Measurements from ENCODE around the gene KRTAP1-1. TPM values are rescaled to one million over a fixed set of nuclear protein-coding genes. Genes with fewer than 3 reads are reported as not detected.
"Not testable (repeated sequence)": the region's sequence is repeated elsewhere in the genome, so short reads cannot be mapped to it uniquely, and the experiment has no call there.

Gene KRTAP1-1
- total RNA-seq, 3 donors from 2014 or later: not detected

- DNase-seq: no peak
- intact Hi-C loops (cut with DNase I, micrococcal nuclease): no loop called here
- no peak for ATAC-seq
- Histone ChIP-seq H3K36me3 (ENCODE audit: low read depth) (no peaks in the 10 kb centered on the region), H3K4me1 (ENCODE audit: low read depth) (no peaks in the 10 kb centered on the region), H3K4me3 (no peak overlapping the region), H3K9me3 (no peaks in the 10 kb centered on the region)
- TF ChIP-seq CTCF (IDR thresholded peaks at IDR 0.05): no peak
These were observed 1.7 kb upstream of the KRTAP1-1 start for GRCh38 chr17:41042953-41043352.

GRCh38 chr17:41037853-41038350 lies 3.3 kb downstream of the KRTAP1-1 start:
- no peaks in the 10 kb centered on the region for H3K36me3 ChIP-seq (ENCODE audit: low read depth)
- DNase-seq: no peak
- ATAC-seq: no peak
- H3K9me3 ChIP-seq: no peaks in the 10 kb centered on the region
- no peaks in the 10 kb centered on the region for H3K4me1 ChIP-seq (ENCODE audit: low read depth)
- intact Hi-C loops (cut with DNase I, micrococcal nuclease): no loop called here
- no peak for TF ChIP-seq CTCF (IDR thresholded peaks at IDR 0.05)
- no peak overlapping the region for H3K4me3 ChIP-seq

- ATAC-seq; DNase-seq; intact Hi-C loops (cut with DNase I, micrococcal nuclease); H3K4me1 ChIP-seq (ENCODE audit: low read depth); H3K36me3 ChIP-seq (ENCODE audit: low read depth); H3K4me3 ChIP-seq; H3K9me3 ChIP-seq: not testable (repeated sequence)
These were observed 6.8 kb downstream of the KRTAP1-1 start, which contains the start of gene KRTAP1-3 for GRCh38 chr17:41034346-41034935. Gene KRTAP1-3, minus strand, starts transcription at chr17:41034874. Its CDS starts 53 bp downstream, at chr17:41034821.

- Histone ChIP-seq H3K36me3 (ENCODE audit: low read depth) (no peaks in the 10 kb centered on the region), H3K4me1 (ENCODE audit: low read depth) (no peaks in the 10 kb centered on the region), H3K4me3 (no peak within 1 kb of the TSS), H3K9me3 (no peaks in the 10 kb centered on the region)
- TF ChIP-seq CTCF (IDR thresholded peaks at IDR 0.05): no peak
- ATAC-seq (no peak), DNase-seq (no peak)
- intact Hi-C loops (cut with DNase I, micrococcal nuclease): no loop called here
These were observed 11.5 kb downstream of the KRTAP1-1 start, which contains the start of gene KRTAP1-4 for GRCh38 chr17:41029633-41030245. Gene KRTAP1-4, minus strand, starts transcription at chr17:41030195. Its CDS starts 117 bp downstream, at chr17:41030078.

GRCh38 chr17:41026715-41027471 lies 14.4 kb downstream of the KRTAP1-1 start, which contains the start of gene KRTAP1-5:
Gene KRTAP1-5, minus strand, starts transcription at chr17:41027208. Its CDS starts 53 bp downstream, at chr17:41027155.
- DNase-seq: no peak
- no peak within 1 kb of the TSS for H3K4me3 ChIP-seq
- no peak for ATAC-seq
- no peak for TF ChIP-seq CTCF (IDR thresholded peaks at IDR 0.05)
- no peaks in the 10 kb centered on the region for H3K36me3 ChIP-seq (ENCODE audit: low read depth)
- no peaks in the 10 kb centered on the region for H3K4me1 ChIP-seq (ENCODE audit: low read depth)
- H3K9me3 ChIP-seq: no peaks in the 10 kb centered on the region
- intact Hi-C loops (cut with DNase I, micrococcal nuclease): no loop called here

GRCh38 chr17:41024697-41025096 lies 16.6 kb downstream of the KRTAP1-1 start:
- DNase-seq (no peak), ATAC-seq (no peak)
- TF ChIP-seq CTCF (IDR thresholded peaks at IDR 0.05): no peak
- intact Hi-C loops (cut with DNase I, micrococcal nuclease): no loop called here
- no peak overlapping the region for H3K4me3 ChIP-seq
- H3K9me3 ChIP-seq: no peaks in the 10 kb centered on the region
- H3K36me3 ChIP-seq (ENCODE audit: low read depth): no peaks in the 10 kb centered on the region
- no peaks in the 10 kb centered on the region for H3K4me1 ChIP-seq (ENCODE audit: low read depth)
